Adrenal gland (tissue), 12 donors: ENCODE measurements around the gene MED13. TPM values are rescaled to one million over a fixed set of nuclear protein-coding genes. Genes with fewer than 3 reads are reported as not detected.

Experiments used
- DNase-seq, 7 donors: peaks; one replicate each; pipeline ENCODE4 v3.0.0-alpha.2; 2019 to 2020
- H3K27ac ChIP-seq, 5 donors: fragments of 200-600 bp; sonication (generic) in 4 of 5; 1 replicate in 3 of 5; 2 replicates in 2 of 5; pipeline versions ENCODE4 v1.5.1 to v1.8.0; 2016 to 2020; ENCODE audit warnings: mild to moderate bottlenecking in 1 of 5
- H3K27me3 ChIP-seq: fragments of 200-600 bp; 2 replicates; pipeline ENCODE4 v1.8.0; 2021
- H3K36me3 ChIP-seq, 2 donors: fragments of 200-600 bp; replicated peaks in 1 of 2; 1 replicate in 1 of 2; 2 replicates in 1 of 2; pipeline versions ENCODE4 v1.5.1 to v1.8.0; 2018 to 2022
- H3K4me1 ChIP-seq, 2 donors: fragments of 200-600 bp; replicated peaks in 1 of 2; 1 replicate in 1 of 2; 2 replicates in 1 of 2; pipeline versions ENCODE4 v1.5.1 to v1.8.0; 2018 to 2021
- H3K4me3 ChIP-seq, 4 donors: fragments of 200-600 bp; sonication (generic) in 3 of 4; one replicate each; pipeline ENCODE4 v1.5.1; 2016 to 2018
- H3K9me3 ChIP-seq, 3 donors: fragments of 200-600 bp; sonication (generic) in 1 of 3; replicated peaks in 1 of 3; 1 replicate in 2 of 3; 2 replicates in 1 of 3; pipeline versions ENCODE4 v1.5.1 to v1.8.0; 2016 to 2021
- CTCF ChIP-seq, 6 experiments: fragments of 450-650 bp in 4 of 6; fragments of 200-600 bp in 2 of 6; sonication (generic) in 1 of 6; IDR thresholded peaks; 1 replicate in 5 of 6; 2 replicates in 1 of 6; pipeline versions ENCODE4 v1.5.1 to v1.8.0; 2016 to 2021; ENCODE audit warnings: antibody characterized with exemption in 6 of 6, mild to moderate bottlenecking in 2 of 6, moderate library complexity in 1 of 6
- POLR2A ChIP-seq, 2 donors: fragments of 450-650 bp; IDR thresholded peaks; one replicate each; pipeline ENCODE4 v1.6.1; 2017; ENCODE audit warnings: antibody characterized with exemption in 2 of 2, mild to moderate bottlenecking in 2 of 2, moderate library complexity in 1 of 2
- WGBS, 4 donors: extraction: QIAGEN DNeasy Blood & Tissue Kit in 2 of 4; methylation state at CpG; one replicate each; pipeline versions ENCODE4 v1.1.5 to v1.1.7; 2013 to 2017; 5-methylcytosine and 5-hydroxymethylcytosine counted together
- intact Hi-C, 2 donors: fragments of 100-400 bp; cut with DNase I; formaldehyde crosslinking; loops; one replicate each; pipeline versions ENCODE4 v1.14.1 to v1.15.0; 2022 to 2023
- polyA plus RNA-seq, 3 donors: library from polyadenylated mRNA; stranded (reverse); fragments of 200-250 nt in 2 of 3; fragments of 350-450 nt in 1 of 3; fragmentation: Illumina TruSeq in 1 of 3; extraction: RNeasy Lipid Tissue Mini Kit (QIAGEN cat#74804) in 1 of 3; gene quantifications; one replicate each; pipeline ENCODE4 v1.2.3, GENCODE V29; 2013 to 2014
- total RNA-seq, 9 donors: library from RNA; depleted of rRNA in 4 of 9; stranded (reverse); fragments of >200 nt in 4 of 9; fragments of 120-200 nt in 1 of 9; fragmentation: NEBNext Ultra II Directional in 1 of 9; extraction: Animal tissue kit (Norgen Biotek cat#: 25700) in 1 of 9; gene quantifications; one replicate each; pipeline versions ENCODE4 v1.1.0 to v1.2.4, GENCODE V29; 2013 to 2023
- donor health status: healthy with polysubstance abuse.
- donor health status: Bipolar disorder and iron deficiency.
- donor health status: DM: yes; HTN: yes; CAD: no.
- donor health status: DM: no; HTN: no; CAD: no.
- donor health status: DM: no; HTN: no; CAD: no.
- donor health status: DM: yes; HTN: yes; CAD: no.

MED13 gene
- total and polyA plus RNA-seq, 12 donors, result 8.2 to 62.3 (median 51.8) TPM

GRCh38 chr17:62105357-62105756 is 40.3 kb upstream of the MED13 start:
- no peaks in the 10 kb centered on the region for H3K4me1 ChIP-seq
- H3K9me3 ChIP-seq, result no peaks in the 10 kb centered on the region
- no peak for DNase-seq
- H3K27me3 ChIP-seq, result no peaks in the 10 kb centered on the region
- 84 to 91% (median 86%) methylated on average over 3 of the region's 3 CpGs for WGBS, 4 donors
- H3K27ac ChIP-seq, result no peak overlapping the region
- no peaks in the 10 kb centered on the region for H3K36me3 ChIP-seq
- H3K4me3 ChIP-seq, result no peak overlapping the region
- intact Hi-C loops, result no loop called here
- TF ChIP-seq POLR2A (IDR thresholded peaks at IDR 0.05) (no peak), CTCF (IDR thresholded peaks at IDR 0.05) (no peak)

DNA sequence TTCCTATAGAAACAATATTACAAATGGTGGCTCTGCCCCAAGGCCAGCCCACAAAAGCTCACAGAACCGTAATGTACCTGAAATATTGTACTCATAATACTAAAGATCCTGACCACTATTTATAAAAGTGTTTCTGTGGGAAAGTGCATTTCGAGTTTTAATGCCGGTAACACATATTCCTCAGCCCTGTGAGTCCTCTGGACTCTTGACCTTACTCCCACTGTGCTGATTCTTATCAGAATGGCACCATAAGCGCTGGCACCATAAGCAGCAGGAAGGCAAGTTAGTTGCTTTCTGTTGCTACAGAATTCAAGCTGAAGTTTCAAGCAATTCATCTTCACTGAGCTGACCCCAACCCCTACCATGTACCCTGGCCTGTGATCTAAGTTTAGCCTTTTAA is 36.4 kb upstream of the MED13 start:
- Histone ChIP-seq H3K27ac (no peak overlapping the region), H3K9me3 (no peaks in the 10 kb centered on the region), H3K27me3 (no peaks in the 10 kb centered on the region), H3K4me1 (no peaks in the 10 kb centered on the region), H3K36me3 (no peaks in the 10 kb centered on the region), H3K4me3 (no peak overlapping the region)
- intact Hi-C loops, result no loop called here
- no peak for DNase-seq
- 59 to 84% (median 70%) methylated on average over 4 of the region's 4 CpGs for WGBS, 4 donors
- TF ChIP-seq CTCF (IDR thresholded peaks at IDR 0.05), result no peak
- TF ChIP-seq POLR2A (IDR thresholded peaks at IDR 0.05), result no peak

GRCh38 chr17:62101090-62101489 is 36.0 kb upstream of the MED13 start:
- TF ChIP-seq POLR2A (IDR thresholded peaks at IDR 0.05), result no peak
- TF ChIP-seq CTCF (IDR thresholded peaks at IDR 0.05), result no peak
- intact Hi-C loops, result no loop called here
- Histone ChIP-seq H3K4me3 (no peak overlapping the region), H3K27me3 (no peaks in the 10 kb centered on the region), H3K36me3 (no peaks in the 10 kb centered on the region), H3K27ac (no peak overlapping the region), H3K9me3 (no peaks in the 10 kb centered on the region), H3K4me1 (no peaks in the 10 kb centered on the region)
- DNase-seq, result no peak

GRCh38 chr17:62100055-62100454 is 35.0 kb upstream of the MED13 start:
- H3K36me3 ChIP-seq, result no peaks in the 10 kb centered on the region
- H3K27me3 ChIP-seq, result no peaks in the 10 kb centered on the region
- WGBS, 4 donors, result 91 to 100% (median 97%) methylated on average over 1 of the region's 1 CpG
- no peaks in the 10 kb centered on the region for H3K9me3 ChIP-seq
- no peak overlapping the region for H3K27ac ChIP-seq
- no peak overlapping the region for H3K4me3 ChIP-seq
- intact Hi-C loops, result no loop called here
- TF ChIP-seq POLR2A (IDR thresholded peaks at IDR 0.05), result no peak
- no peak for TF ChIP-seq CTCF (IDR thresholded peaks at IDR 0.05)
- DNase-seq, result no peak
- H3K4me1 ChIP-seq, result no peaks in the 10 kb centered on the region
